ENCODE measurements around the gene AMBRA1. TPM values are rescaled to one million over a fixed set of nuclear protein-coding genes. Genes with fewer than 3 reads are reported as not detected.

Gene AMBRA1
- polyA plus RNA-seq, 1 of the 3 experiments (the other 2 are of a cell fraction) = 10.4 TPM

- no peak overlapping the region for H3K4me2 ChIP-seq
- no peak overlapping the region for H2AFZ ChIP-seq (ENCODE audit: low read depth)
- ChIA-PET POLR2A (interaction anchor here (0.6 kb wide), 1 partner anchor 49 kb away, joined by 5 read pairs; no protein-coding TSS in a partner anchor), CTCF (interaction anchor here (0.9 to 18.0 kb wide), 16 partner anchors 9 to 176 kb away, joined by 3 to 423 read pairs (median 5); partner anchors contain the start of genes CHRM4, DGKZ and MDK)
- H3K79me2 ChIP-seq (ENCODE audit: insufficient read depth) = peaks cover 4% of the 10 kb centered on the region; the same call in 1 of the 2 replicates
- H3K4me1 ChIP-seq (ENCODE audit: control insufficient read depth in 1 of 2, insufficient read depth in 2 of 2, low read depth in 1 of 2, low read length in 1 of 2) = peaks cover 4 to 19% of the 10 kb centered on the region in 2 experiments; a peak in 2 of 4 replicates
- H3F3A ChIP-seq (replicated peaks; ENCODE audit: insufficient read depth) = peaks cover 8% of the 10 kb centered on the region
- 70% methylated on average over 21 of the region's 25 CpGs for whole genome bisulfite sequencing (ENCODE audit: low lambda C conversion rate)
- DNase-seq = peak; percentile 91
- H3K36me3 ChIP-seq (replicated peaks in 1 of 2; ENCODE audit: control insufficient read depth in 1 of 2, insufficient read depth in 2 of 2, low read length in 1 of 2) = peaks cover 5 to 15% of the 10 kb centered on the region in 2 experiments
- H3K4me3 ChIP-seq (ENCODE audit: low read depth in 2 of 2, low read length in 1 of 2) = no peak overlapping the region; a peak in 1 of 4 replicates
- no peaks in the 10 kb centered on the region for H4K20me1 ChIP-seq (ENCODE audit: insufficient read depth)
- no peak overlapping the region for H3K27ac ChIP-seq (ENCODE audit: low read depth in 2 of 2, low read length in 1 of 2)
- H3K9ac ChIP-seq = no peak overlapping the region
- no peaks in the 10 kb centered on the region for H3K27me3 ChIP-seq (ENCODE audit: insufficient read depth)
- H3K9me2 ChIP-seq = no peaks in the 10 kb centered on the region
- no peaks in the 10 kb centered on the region for H3K9me3 ChIP-seq
- peak; percentile 71; the same call in 1 of the 2 replicates for TF ChIP-seq MXI1 (IDR thresholded peaks at IDR 0.05; ENCODE audit: low read depth, low read length)
- TF ChIP-seq FOXM1 (IDR thresholded peaks at IDR 0.05; ENCODE audit: low read depth) = no peak
- TF ChIP-seq SMC3 (IDR thresholded peaks at IDR 0.05; ENCODE audit: low read depth, low read length) = peak; percentile 75
- peak; percentile 64 for TF ChIP-seq RAD21 (IDR thresholded peaks at IDR 0.05; ENCODE audit: low read length)
- peak; percentile 53 for TF ChIP-seq MAX (IDR thresholded peaks at IDR 0.05; ENCODE audit: low read depth)
- TF ChIP-seq CTCF (IDR thresholded peaks at IDR 0.05) = peak; percentile 85
- TF ChIP-seq MEF2A (IDR thresholded peaks at IDR 0.05; ENCODE audit: borderline replicate concordance, low read depth) = no peak
Measured at GRCh38 chr11:46369458-46370152, 224.2 kb downstream of the AMBRA1 start.

GRCh38 chr11:46367916-46368267, 225.9 kb downstream of the AMBRA1 start:
- ChIA-PET CTCF (interaction anchor here (0.7 to 18.0 kb wide), 14 partner anchors 11 to 522 kb away, joined by 3 to 423 read pairs (median 4); partner anchors contain the start of genes CHRM4 and DGKZ), POLR2A (no interaction called here)
- H3K9ac ChIP-seq = no peak overlapping the region
- no peaks in the 10 kb centered on the region for H4K20me1 ChIP-seq (ENCODE audit: insufficient read depth)
- H3K27me3 ChIP-seq (ENCODE audit: insufficient read depth) = no peaks in the 10 kb centered on the region
- peaks cover 5 to 10% of the 10 kb centered on the region in 2 experiments for H3K36me3 ChIP-seq (replicated peaks in 1 of 2; ENCODE audit: control insufficient read depth in 1 of 2, insufficient read depth in 2 of 2, low read length in 1 of 2)
- peaks cover 5% of the 10 kb centered on the region; the same call in 1 of the 2 replicates for H3K79me2 ChIP-seq (ENCODE audit: insufficient read depth)
- H3K9me2 ChIP-seq = no peaks in the 10 kb centered on the region
- peak overlapping the region in 1 of 2 experiments; percentile 48; a peak in 1 of 4 replicates for H3K4me3 ChIP-seq (ENCODE audit: low read depth in 2 of 2, low read length in 1 of 2)
- no peaks in the 10 kb centered on the region for H3K9me3 ChIP-seq
- H3K27ac ChIP-seq (ENCODE audit: low read depth in 2 of 2, low read length in 1 of 2) = no peak overlapping the region; a peak in 1 of 4 replicates
- H3F3A ChIP-seq (replicated peaks; ENCODE audit: insufficient read depth) = peaks cover 8% of the 10 kb centered on the region
- DNase-seq = no peak
- no peak overlapping the region for H3K4me2 ChIP-seq
- WGBS (ENCODE audit: low lambda C conversion rate) = 83% methylated on average over 9 of the region's 12 CpGs
- H3K4me1 ChIP-seq (ENCODE audit: control insufficient read depth in 1 of 2, insufficient read depth in 2 of 2, low read depth in 1 of 2, low read length in 1 of 2) = peaks cover 11 to 36% of the 10 kb centered on the region in 2 experiments; a peak in 3 of 4 replicates
- TF ChIP-seq ZBTB33 (IDR thresholded peaks at IDR 0.05; ENCODE audit: borderline replicate concordance, low read depth) (no peak), FOXJ3 (CRISPR knock-in tag; IDR thresholded peaks at IDR 0.05) (no peak), MXI1 (IDR thresholded peaks at IDR 0.05; ENCODE audit: low read depth, low read length) (no peak), ELF1 (IDR thresholded peaks at IDR 0.05) (no peak), RXRA (IDR thresholded peaks at IDR 0.05; ENCODE audit: borderline replicate concordance, low read depth) (no peak), CHD2 (IDR thresholded peaks at IDR 0.05; ENCODE audit: low read length, partially characterized antibody) (no peak), MEF2A (IDR thresholded peaks at IDR 0.05; ENCODE audit: borderline replicate concordance, low read depth) (no peak), TCF12 (IDR thresholded peaks at IDR 0.05) (no peak), CTCF (IDR thresholded peaks at IDR 0.05) (no peak; the same call in 1 of the 2 replicates), USF1 (IDR thresholded peaks at IDR 0.05; ENCODE audit: borderline replicate concordance, low read depth) (no peak), JUND (IDR thresholded peaks at IDR 0.05) (no peak)
- H2AFZ ChIP-seq (ENCODE audit: low read depth) = no peak overlapping the region
